Ectodermal cell (in vitro differentiated cells): ENCODE data around the gene TREH. TPM values are rescaled to one million over a fixed set of nuclear protein-coding genes. Genes with fewer than 3 reads are reported as not detected.
"Not testable (repeated sequence)": the region's sequence is repeated elsewhere in the genome, so short reads cannot be mapped to it uniquely, and the experiment has no call there.

Source experiments
- H3K27ac ChIP-seq: 2 replicates; pipeline ENCODE4 v1.7.0; 2013; ENCODE audit warnings: mild to moderate bottlenecking, low read depth, low read length; ENCODE audit not compliant: insufficient read depth, poor library complexity, severe bottlenecking
- H3K27me3 ChIP-seq: 2 replicates; pipeline ENCODE4 v1.7.0; 2013; ENCODE audit warnings: mild to moderate bottlenecking, low read length; ENCODE audit not compliant: insufficient read depth, control insufficient read depth, poor library complexity, severe bottlenecking
- H3K36me3 ChIP-seq: one replicate; pipeline ENCODE4 v1.7.0; 2013; ENCODE audit warnings: low read length; ENCODE audit not compliant: control insufficient read depth, insufficient read depth
- H3K4me1 ChIP-seq: one replicate; pipeline ENCODE4 v1.7.0; 2013; ENCODE audit warnings: low read length; ENCODE audit not compliant: control insufficient read depth, insufficient read depth
- H3K4me3 ChIP-seq: 2 replicates; pipeline ENCODE4 v1.7.0; 2013; ENCODE audit warnings: low read depth, low read length, control low read depth; ENCODE audit not compliant: insufficient read depth
- H3K9me3 ChIP-seq: 2 replicates; pipeline ENCODE4 v1.7.0; 2013; ENCODE audit warnings: mild to moderate bottlenecking, low read length, moderate library complexity; ENCODE audit not compliant: control insufficient read depth
- WGBS, 2 experiments: methylation state at CpG; one replicate each; pipeline ENCODE4 v1.1.7; 2013; ENCODE audit warnings: missing lambda C conversion rate in 2 of 2; 5-methylcytosine and 5-hydroxymethylcytosine counted together
- polyA plus RNA-seq, 4 experiments: library from polyadenylated mRNA; stranded (reverse); fragments of 50-300 nt; gene quantifications; one replicate each; pipeline ENCODE4 v1.2.3, GENCODE V29; 2013

The TREH gene, protein sequence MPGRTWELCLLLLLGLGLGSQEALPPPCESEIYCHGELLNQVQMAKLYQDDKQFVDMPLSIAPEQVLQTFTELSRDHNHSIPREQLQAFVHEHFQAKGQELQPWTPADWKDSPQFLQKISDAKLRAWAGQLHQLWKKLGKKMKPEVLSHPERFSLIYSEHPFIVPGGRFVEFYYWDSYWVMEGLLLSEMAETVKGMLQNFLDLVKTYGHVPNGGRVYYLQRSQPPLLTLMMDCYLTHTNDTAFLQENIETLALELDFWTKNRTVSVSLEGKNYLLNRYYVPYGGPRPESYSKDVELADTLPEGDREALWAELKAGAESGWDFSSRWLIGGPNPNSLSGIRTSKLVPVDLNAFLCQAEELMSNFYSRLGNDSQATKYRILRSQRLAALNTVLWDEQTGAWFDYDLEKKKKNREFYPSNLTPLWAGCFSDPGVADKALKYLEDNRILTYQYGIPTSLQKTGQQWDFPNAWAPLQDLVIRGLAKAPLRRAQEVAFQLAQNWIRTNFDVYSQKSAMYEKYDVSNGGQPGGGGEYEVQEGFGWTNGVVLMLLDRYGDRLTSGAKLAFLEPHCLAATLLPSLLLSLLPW
- not detected for polyA plus RNA-seq (2013, experiment 1 of 4)
- not detected for polyA plus RNA-seq (2013, experiment 2 of 4)
- polyA plus RNA-seq (2013, experiment 3 of 4), result not detected
- not detected for polyA plus RNA-seq (2013, experiment 4 of 4)

DNA sequence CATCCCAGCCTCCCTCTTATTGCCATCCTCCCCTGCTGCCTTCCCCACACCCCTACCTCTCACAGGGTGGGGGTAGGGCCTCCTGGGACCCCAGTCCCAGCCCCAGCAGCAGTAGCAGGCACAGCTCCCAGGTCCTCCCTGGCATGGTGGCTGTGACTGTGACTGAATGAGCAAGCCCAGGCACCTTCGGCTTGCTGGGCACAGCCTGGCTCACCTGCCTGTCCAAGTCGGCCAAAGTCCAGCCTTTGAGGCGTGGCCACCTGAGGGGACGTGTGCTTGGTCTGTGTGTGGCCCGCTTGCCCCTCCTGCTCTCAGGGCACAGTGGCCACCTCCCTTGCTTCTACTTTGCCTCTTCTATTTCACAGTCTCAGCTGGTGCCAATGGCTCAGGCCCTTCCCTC, at the start of gene TREH:
TSS of gene TREH (minus strand) at position 168 of the 400 bp plus-strand sequence. CDS start at position 145, 23 bp downstream.
- 91 to 95% methylated on average over 5 of the region's 5 CpGs for WGBS, 2 experiments
- H3K27ac ChIP-seq, result no peak within 1 kb of the TSS

DNA sequence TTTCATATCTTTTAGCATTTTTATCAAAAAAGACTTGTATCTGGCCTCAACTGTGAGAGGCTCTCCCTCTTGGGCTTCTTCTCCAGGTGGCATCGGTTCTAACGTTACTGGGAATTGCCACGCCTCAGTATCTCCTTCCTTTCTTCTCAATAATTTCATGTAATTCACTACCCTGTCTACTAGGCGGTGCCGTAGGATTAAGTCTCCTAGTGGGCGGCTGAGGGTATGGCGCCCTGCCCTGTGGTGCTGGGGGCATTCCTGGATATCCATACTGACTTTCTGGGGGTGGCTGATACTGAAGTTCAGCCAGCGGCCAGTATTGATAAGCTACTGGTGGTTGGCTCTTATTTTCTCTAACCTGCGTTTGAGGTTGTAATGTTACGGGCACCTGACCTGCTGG, 48.7 kb upstream of the TREH start:
- H3K27me3 ChIP-seq, H3K36me3 ChIP-seq, H3K27ac ChIP-seq, H3K9me3 ChIP-seq, H3K4me3 ChIP-seq, H3K4me1 ChIP-seq: not testable (repeated sequence)
- WGBS, 2 experiments, result 93 to 98% methylated on average over 10 of the region's 10 CpGs

More for the DNA sequence above, at the start of gene TREH:
- no peak within 1 kb of the TSS for H3K4me3 ChIP-seq
- H3K9me3 ChIP-seq, result no peaks in the 10 kb centered on the region
- no peaks in the 10 kb centered on the region for H3K36me3 ChIP-seq
- no peaks in the 10 kb centered on the region for H3K27me3 ChIP-seq
- H3K4me1 ChIP-seq, result no peaks in the 10 kb centered on the region

GRCh38 chr11:118727721-118728066, 48.2 kb upstream of the TREH start:
- not testable (repeated sequence) for H3K4me1 ChIP-seq, H3K4me3 ChIP-seq, H3K9me3 ChIP-seq, H3K27ac ChIP-seq, H3K36me3 ChIP-seq, H3K27me3 ChIP-seq
- 100% methylated on average over 1 of the region's 2 CpGs; no CpG with 5 or more reads in 1 of the 2 experiments for WGBS, 2 experiments

DNA sequence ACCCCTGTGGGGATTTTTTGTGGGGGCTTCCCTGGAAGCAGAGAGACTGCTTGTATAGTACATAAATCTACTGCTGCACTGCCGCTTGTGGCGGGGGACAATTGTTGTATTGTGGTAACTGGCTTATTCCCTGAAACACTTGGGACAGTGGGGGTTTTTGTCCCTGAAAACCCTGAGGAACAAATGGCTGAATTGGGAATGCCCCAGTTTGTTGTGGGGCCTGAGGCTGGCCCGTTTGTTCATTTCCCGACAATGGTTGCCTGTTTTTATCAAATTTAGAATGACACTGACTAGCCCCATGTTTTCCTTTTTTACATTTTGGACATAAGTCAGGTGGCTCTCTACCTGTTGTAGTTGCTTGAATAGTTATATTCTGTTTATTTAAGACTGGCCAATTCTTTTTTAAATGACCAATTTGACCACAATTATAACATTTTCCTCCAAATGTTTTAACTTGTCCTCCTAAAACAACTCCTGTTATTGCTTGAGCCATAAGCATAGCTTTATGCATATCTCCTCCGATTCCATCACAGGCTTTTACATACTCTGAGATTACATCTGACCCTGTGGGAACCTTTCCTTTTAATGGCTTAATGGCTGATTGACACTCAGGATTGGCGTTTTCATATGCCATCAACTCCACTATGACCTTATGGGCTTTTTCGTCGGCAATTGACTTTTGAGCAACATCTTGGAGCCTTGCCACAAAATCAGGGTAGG, 47.7 kb upstream of the TREH start:
- not testable (repeated sequence) for H3K9me3 ChIP-seq, H3K4me3 ChIP-seq, H3K27me3 ChIP-seq, H3K27ac ChIP-seq, H3K4me1 ChIP-seq, H3K36me3 ChIP-seq
- 80% methylated on average over 6 of the region's 8 CpGs for WGBS, 2 experiments

DNA sequence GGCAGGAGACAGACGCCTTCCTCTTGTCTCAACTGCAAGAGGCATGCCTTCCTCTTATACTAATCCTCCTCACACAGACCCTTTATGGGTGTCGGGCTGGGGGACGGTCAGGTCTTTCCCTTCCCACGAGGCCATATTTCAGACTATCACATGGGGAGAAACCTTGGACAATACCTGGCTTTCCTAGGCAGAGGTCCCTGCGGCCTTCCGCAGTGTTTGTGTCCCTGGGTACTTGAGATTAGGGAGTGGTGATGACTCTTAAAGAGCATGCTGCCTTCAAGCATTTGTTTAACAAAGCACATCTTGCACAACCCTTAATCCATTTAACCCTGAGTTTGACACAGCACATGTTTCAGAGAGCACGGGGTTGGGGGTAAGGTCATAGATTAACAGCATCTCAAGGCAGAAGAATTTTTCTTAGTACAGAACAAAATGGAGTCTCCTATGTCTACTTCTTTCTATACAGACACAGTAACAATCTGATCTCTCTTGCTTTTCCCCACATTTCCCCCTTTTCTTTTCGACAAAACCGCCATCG, 42.1 kb upstream of the TREH start:
- not testable (repeated sequence) for H3K27me3 ChIP-seq

GRCh38 chr11:118720740-118721139, 41.3 kb upstream of the TREH start:
- H3K36me3 ChIP-seq, H3K9me3 ChIP-seq, H3K27me3 ChIP-seq, H3K4me1 ChIP-seq, H3K4me3 ChIP-seq, H3K27ac ChIP-seq: not testable (repeated sequence)
- 11 to 21% methylated on average over 4 to 7 of the region's 9 CpGs for WGBS, 2 experiments

More for the DNA sequence above, 42.1 kb upstream of the TREH start:
- H3K27ac ChIP-seq, H3K4me3 ChIP-seq, H3K9me3 ChIP-seq, H3K36me3 ChIP-seq, H3K4me1 ChIP-seq: not testable (repeated sequence)
- WGBS, 2 experiments, result 0% methylated on average over 1 of the region's 10 CpGs; no CpG with 5 or more reads in 1 of the 2 experiments

- H3K4me3 ChIP-seq, H3K9me3 ChIP-seq, H3K27ac ChIP-seq, H3K4me1 ChIP-seq, H3K36me3 ChIP-seq, H3K27me3 ChIP-seq: not testable (repeated sequence)
- 3 to 6% methylated on average over 13 of the region's 13 CpGs for WGBS, 2 experiments
Observed at GRCh38 chr11:118720078-118720477, 40.6 kb upstream of the TREH start.

DNA sequence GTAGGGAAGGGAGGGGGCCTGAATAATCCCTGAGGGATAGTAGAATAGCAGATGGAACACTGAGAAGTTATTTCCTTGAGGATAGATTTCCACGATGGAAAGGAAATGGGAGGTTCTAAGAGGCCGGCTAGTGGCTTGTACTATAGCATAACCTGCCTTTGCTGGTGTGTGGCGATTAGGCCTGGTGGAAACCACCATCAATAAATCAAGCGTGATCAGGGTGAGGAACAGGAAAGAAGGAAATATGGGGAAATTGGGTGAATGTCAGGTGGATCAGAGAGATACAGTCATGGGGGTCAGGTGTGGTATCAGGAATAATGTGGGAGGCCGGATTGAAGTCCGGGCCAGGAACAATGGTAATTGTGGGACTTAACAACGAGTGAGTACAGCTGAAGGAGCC, 39.1 kb upstream of the TREH start:
- not testable (repeated sequence) for H3K4me1 ChIP-seq, H3K27me3 ChIP-seq, H3K9me3 ChIP-seq, H3K4me3 ChIP-seq, H3K36me3 ChIP-seq, H3K27ac ChIP-seq
- 53 to 55% methylated on average over 7 of the region's 7 CpGs for WGBS, 2 experiments

DNA sequence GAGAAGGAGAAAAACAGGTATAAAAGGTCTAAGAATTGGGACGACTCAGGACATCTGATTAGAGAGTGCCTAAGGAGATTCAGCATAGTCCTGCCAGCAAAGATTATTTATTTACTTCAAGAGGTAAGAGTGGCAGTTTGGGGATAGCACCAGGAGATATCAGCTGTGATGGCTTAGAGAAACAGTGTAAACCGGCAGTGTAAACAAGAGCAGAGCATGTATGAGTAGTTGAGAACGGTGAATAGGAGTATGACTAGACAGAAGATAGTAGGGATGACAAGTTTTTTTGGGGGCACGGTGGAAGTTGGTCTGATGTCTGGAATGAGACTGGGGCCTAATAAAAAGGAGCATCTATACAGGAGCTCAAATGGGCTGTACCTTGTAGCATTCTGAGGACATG, 38.3 kb upstream of the TREH start:
- H3K36me3 ChIP-seq, H3K9me3 ChIP-seq, H3K27me3 ChIP-seq, H3K4me3 ChIP-seq, H3K4me1 ChIP-seq, H3K27ac ChIP-seq: not testable (repeated sequence)
- 28 to 41% methylated on average over 4 of the region's 4 CpGs for WGBS, 2 experiments

- H3K27me3 ChIP-seq, H3K9me3 ChIP-seq, H3K4me1 ChIP-seq, H3K27ac ChIP-seq, H3K36me3 ChIP-seq, H3K4me3 ChIP-seq: not testable (repeated sequence)
- 8 to 20% methylated on average over 2 to 3 of the region's 6 CpGs for WGBS, 2 experiments
Observed at GRCh38 chr11:118717221-118717620, 37.8 kb upstream of the TREH start.
